ENCODE data around the gene HSPH1. TPM values are rescaled to one million over a fixed set of nuclear protein-coding genes. Genes with fewer than 3 reads are reported as not detected.

The HSPH1 gene
- total RNA-seq, 4 donors from 2014 or later: 36.5 to 47.0 (median 42.2) TPM

DNA sequence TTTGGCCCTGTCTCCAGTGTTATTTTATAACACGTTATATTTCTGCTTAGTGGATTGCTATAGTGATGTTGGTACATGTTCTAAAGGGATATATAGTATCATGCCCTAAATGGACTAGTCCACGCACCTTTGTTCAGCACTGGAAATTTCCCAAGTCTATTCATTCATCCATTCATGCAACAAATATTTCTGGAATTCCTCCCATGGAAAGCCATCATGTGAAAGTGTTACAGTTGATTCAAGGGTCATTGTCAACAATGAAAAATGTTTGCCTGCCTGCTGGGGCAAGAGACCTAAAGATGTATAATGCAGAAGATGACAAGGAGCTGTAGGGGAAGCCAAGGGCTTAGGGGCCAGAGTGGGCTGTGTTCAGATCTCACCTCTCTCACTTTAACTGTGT is 10.8 kb upstream of the HSPH1 start:
- Histone ChIP-seq H3K27me3 (no peaks in the 10 kb centered on the region), H3K9me3 (no peaks in the 10 kb centered on the region), H3K4me1 (no peaks in the 10 kb centered on the region), H3K36me3 (no peaks in the 10 kb centered on the region), H3K27ac (no peak overlapping the region), H3K4me3 (no peak overlapping the region)
- ATAC-seq: no peak
- 22 to 44% methylated on average over 1 to 2 of the region's 2 CpGs for WGBS, 2 donors (ENCODE audit: low coverage in 1 of 2)
- TF ChIP-seq EP300 (IDR thresholded peaks at IDR 0.05) (no peak), POLR2AphosphoS5 (IDR thresholded peaks at IDR 0.05) (no peak)
- TF ChIP-seq, protein P1, sequence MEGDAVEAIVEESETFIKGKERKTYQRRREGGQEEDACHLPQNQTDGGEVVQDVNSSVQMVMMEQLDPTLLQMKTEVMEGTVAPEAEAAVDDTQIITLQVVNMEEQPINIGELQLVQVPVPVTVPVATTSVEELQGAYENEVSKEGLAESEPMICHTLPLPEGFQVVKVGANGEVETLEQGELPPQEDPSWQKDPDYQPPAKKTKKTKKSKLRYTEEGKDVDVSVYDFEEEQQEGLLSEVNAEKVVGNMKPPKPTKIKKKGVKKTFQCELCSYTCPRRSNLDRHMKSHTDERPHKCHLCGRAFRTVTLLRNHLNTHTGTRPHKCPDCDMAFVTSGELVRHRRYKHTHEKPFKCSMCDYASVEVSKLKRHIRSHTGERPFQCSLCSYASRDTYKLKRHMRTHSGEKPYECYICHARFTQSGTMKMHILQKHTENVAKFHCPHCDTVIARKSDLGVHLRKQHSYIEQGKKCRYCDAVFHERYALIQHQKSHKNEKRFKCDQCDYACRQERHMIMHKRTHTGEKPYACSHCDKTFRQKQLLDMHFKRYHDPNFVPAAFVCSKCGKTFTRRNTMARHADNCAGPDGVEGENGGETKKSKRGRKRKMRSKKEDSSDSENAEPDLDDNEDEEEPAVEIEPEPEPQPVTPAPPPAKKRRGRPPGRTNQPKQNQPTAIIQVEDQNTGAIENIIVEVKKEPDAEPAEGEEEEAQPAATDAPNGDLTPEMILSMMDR (IDR thresholded peaks at IDR 0.05): no peak

DNA sequence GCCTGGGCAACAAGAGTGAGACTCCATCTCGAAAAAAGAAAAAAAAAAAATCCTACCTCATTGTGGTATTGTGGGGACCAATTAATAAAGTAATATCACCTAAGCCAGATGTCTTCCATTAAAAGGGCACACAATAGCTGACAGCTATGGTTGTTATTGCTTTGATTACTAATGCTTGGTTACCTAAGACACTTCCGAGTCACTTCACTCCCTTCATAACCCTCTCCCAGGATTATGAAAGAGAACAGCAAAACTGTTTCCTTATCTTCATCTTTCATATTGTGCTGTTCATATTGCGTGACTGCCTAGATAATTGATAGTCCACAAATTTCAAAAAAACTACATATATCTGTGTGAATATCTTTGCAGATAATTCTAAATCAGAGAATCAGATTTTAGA is 10.3 kb upstream of the HSPH1 start:
- TF ChIP-seq POLR2A (IDR thresholded peaks at IDR 0.05) (no peak), POLR2AphosphoS5 (IDR thresholded peaks at IDR 0.05) (no peak), EP300 (IDR thresholded peaks at IDR 0.05) (no peak)
- TF ChIP-seq, protein P1 (IDR thresholded peaks at IDR 0.05): no peak
- H3K36me3 ChIP-seq: no peaks in the 10 kb centered on the region
- H3K27ac ChIP-seq: no peak overlapping the region
- H3K27me3 ChIP-seq: no peaks in the 10 kb centered on the region
- no peak for ATAC-seq
- WGBS, 2 donors (ENCODE audit: low coverage in 1 of 2): 78 to 100% methylated on average over 2 to 3 of the region's 3 CpGs
- H3K4me3 ChIP-seq: no peak overlapping the region
- no peaks in the 10 kb centered on the region for H3K4me1 ChIP-seq
- no peaks in the 10 kb centered on the region for H3K9me3 ChIP-seq

DNA sequence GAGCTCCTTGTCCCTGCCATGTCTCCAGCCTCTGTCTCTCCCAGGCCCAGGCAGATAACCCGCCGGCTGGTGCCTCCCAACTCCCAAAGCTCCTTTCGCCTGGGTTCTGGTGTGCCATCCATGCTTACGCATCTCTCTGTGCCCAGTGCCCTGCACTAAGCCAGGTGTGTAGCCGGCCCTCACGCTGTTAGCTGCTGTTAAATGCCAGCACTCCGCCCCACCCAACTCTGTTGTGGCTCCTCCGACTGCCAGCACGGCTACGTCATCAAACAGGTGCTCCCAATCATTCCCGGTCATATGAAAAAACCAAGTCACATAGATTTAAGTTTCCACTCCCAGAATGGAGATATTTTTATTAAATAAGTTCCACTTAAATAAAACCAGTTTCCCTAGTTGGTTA is 7.0 kb upstream of the HSPH1 start:
- Histone ChIP-seq H3K27me3 (no peaks in the 10 kb centered on the region), H3K27ac (no peak overlapping the region), H3K36me3 (no peaks in the 10 kb centered on the region), H3K9me3 (no peaks in the 10 kb centered on the region), H3K4me1 (no peaks in the 10 kb centered on the region), H3K4me3 (no peak overlapping the region)
- 85 to 95% methylated on average over 9 to 10 of the region's 11 CpGs for WGBS, 2 donors (ENCODE audit: low coverage in 1 of 2)
- TF ChIP-seq POLR2AphosphoS5 (IDR thresholded peaks at IDR 0.05) (no peak), EP300 (IDR thresholded peaks at IDR 0.05) (no peak), POLR2A (IDR thresholded peaks at IDR 0.05) (no peak)
- TF ChIP-seq, protein P1 (IDR thresholded peaks at IDR 0.05): no peak
- no peak for ATAC-seq

DNA sequence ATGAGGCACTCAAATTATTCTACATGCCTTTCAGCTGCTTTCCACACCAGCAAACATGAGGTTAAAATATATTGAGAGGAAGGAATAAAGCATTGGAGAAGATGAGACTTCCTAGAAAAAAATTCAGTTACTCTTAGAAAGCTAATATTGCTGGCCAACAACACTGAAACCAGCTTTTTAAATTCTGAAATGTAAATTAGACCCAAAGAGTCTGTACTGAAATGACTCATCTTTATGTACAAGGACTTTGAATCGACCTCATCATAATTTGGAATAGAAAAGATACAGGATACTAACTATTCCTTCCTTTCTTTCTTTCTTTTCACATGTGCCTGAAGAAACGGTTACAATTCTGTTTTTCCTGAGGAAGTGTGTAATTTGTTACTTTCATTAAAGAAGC is 6.5 kb upstream of the HSPH1 start:
- ATAC-seq: no peak
- TF ChIP-seq POLR2A (IDR thresholded peaks at IDR 0.05): no peak
- no peak for TF ChIP-seq EP300 (IDR thresholded peaks at IDR 0.05)
- no peak for TF ChIP-seq POLR2AphosphoS5 (IDR thresholded peaks at IDR 0.05)
- TF ChIP-seq, protein P1 (IDR thresholded peaks at IDR 0.05): no peak
- WGBS, 2 donors (ENCODE audit: low coverage in 1 of 2): 32 to 42% methylated on average over 2 of the region's 2 CpGs
- H3K4me3 ChIP-seq: no peak overlapping the region
- no peaks in the 10 kb centered on the region for H3K9me3 ChIP-seq
- H3K27ac ChIP-seq: no peak overlapping the region
- H3K27me3 ChIP-seq: no peaks in the 10 kb centered on the region
- H3K4me1 ChIP-seq: peaks cover 0 to 6% (median 0%) of the 10 kb centered on the region in 3 donors
- no peaks in the 10 kb centered on the region for H3K36me3 ChIP-seq

DNA sequence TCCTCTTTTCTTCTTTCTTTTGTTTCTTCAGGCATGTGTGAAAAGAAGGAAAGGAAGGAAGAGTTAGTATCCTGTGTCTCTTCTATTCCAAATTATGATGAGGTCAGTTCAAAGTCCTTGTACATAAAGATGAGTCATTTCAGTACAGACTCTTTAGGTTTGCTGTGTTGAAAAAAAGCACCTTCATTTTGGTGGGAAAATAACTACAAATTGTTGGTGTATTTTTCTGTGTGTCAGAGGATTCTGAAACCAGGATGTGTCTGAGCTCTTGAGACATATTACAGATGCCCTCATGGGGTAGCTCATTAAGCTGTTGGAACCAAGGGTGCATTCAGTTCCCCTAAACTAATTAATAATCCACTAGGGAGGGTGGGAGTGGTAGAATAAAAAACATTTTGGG is 5.8 kb upstream of the HSPH1 start:
- TF ChIP-seq, protein P1 (IDR thresholded peaks at IDR 0.05): no peak
- TF ChIP-seq POLR2AphosphoS5 (IDR thresholded peaks at IDR 0.05) (no peak), EP300 (IDR thresholded peaks at IDR 0.05) (no peak), POLR2A (IDR thresholded peaks at IDR 0.05) (no peak)
- no peak for ATAC-seq
- Histone ChIP-seq H3K36me3 (no peaks in the 10 kb centered on the region), H3K9me3 (no peaks in the 10 kb centered on the region), H3K4me3 (no peak overlapping the region), H3K4me1 (peaks cover 0 to 12% (median 0%) of the 10 kb centered on the region in 3 donors), H3K27me3 (no peaks in the 10 kb centered on the region), H3K27ac (no peak overlapping the region)

All from gastroesophageal sphincter (tissue), 4 donors.